GM10248 (cell line): ENCODE results near the gene GPC1.

Experiments used
- CTCF ChIA-PET: fragments of 300-600 bp; sonication (Branson Sonifier 250); formaldehyde crosslinking; extraction: SDS; loops from one replicate; lab custom pipeline; 2021; ENCODE audit warnings: antibody characterized with exemption; lab: Yijun Ruan, JAX
- POLR2A ChIA-PET: fragments of 350-650 bp; sonication (Branson Sonifier 250); formaldehyde crosslinking; extraction: SDS; loops from one replicate; lab custom pipeline; 2020; ENCODE audit warnings: antibody characterized with exemption; lab: Yijun Ruan, JAX
- DNase-seq: peaks from one replicate; pipeline ENCODE4 v3.0.0; 2012; ENCODE audit errors: extremely low spot score
- TF ChIP-seq, protein P1 (sequence below): IDR thresholded peaks from 2 replicates; pipeline ENCODE4 v1.5.1; 2012; ENCODE audit warnings: mild to moderate bottlenecking, low read depth; ENCODE audit errors: extremely low read depth, missing control alignments, control extremely low read depth

GPC1 gene

GRCh38 chr2:240407090-240407489, 28.4 kb upstream of the GPC1 start:
- DNase-seq, result no peak
- ChIA-PET CTCF (no interaction called here), POLR2A (no interaction called here)
- TF ChIP-seq, protein P1, sequence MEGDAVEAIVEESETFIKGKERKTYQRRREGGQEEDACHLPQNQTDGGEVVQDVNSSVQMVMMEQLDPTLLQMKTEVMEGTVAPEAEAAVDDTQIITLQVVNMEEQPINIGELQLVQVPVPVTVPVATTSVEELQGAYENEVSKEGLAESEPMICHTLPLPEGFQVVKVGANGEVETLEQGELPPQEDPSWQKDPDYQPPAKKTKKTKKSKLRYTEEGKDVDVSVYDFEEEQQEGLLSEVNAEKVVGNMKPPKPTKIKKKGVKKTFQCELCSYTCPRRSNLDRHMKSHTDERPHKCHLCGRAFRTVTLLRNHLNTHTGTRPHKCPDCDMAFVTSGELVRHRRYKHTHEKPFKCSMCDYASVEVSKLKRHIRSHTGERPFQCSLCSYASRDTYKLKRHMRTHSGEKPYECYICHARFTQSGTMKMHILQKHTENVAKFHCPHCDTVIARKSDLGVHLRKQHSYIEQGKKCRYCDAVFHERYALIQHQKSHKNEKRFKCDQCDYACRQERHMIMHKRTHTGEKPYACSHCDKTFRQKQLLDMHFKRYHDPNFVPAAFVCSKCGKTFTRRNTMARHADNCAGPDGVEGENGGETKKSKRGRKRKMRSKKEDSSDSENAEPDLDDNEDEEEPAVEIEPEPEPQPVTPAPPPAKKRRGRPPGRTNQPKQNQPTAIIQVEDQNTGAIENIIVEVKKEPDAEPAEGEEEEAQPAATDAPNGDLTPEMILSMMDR, result no peak

GRCh38 chr2:240410004-240410403, 25.5 kb upstream of the GPC1 start:
- POLR2A ChIA-PET, result no interaction called here
- no peak for DNase-seq
- CTCF ChIA-PET, result no interaction called here
- TF ChIP-seq, protein P1, result no peak

DNA sequence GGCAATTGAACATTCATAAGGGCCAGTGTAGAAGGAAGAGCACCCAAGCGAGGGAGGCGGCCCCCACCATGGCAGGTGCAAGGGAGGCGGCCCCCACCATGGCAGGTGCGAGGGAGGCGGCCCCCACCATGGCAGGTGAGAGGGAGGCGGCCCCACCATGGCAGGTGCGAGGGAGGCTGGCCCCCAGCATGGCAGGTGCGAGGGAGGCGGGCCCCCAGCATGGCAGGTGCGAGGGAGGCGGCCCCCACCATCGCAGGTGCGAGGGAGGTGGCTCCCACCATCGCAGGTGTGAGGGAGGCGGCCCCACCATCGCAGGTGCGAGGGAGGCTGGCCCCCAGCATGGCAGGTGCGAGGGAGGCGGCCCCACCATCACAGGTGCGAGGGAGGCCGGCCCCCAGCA, 24.7 kb upstream of the GPC1 start:
- POLR2A ChIA-PET, result no interaction called here
- CTCF ChIA-PET, result no interaction called here
- no peak for DNase-seq
- TF ChIP-seq, protein P1, result no peak

GRCh38 chr2:240411261-240412160, 24.0 kb upstream of the GPC1 start:
- TF ChIP-seq, protein P1, result no peak
- ChIA-PET POLR2A (no interaction called here), CTCF (no interaction called here)
- no peak for DNase-seq

DNA sequence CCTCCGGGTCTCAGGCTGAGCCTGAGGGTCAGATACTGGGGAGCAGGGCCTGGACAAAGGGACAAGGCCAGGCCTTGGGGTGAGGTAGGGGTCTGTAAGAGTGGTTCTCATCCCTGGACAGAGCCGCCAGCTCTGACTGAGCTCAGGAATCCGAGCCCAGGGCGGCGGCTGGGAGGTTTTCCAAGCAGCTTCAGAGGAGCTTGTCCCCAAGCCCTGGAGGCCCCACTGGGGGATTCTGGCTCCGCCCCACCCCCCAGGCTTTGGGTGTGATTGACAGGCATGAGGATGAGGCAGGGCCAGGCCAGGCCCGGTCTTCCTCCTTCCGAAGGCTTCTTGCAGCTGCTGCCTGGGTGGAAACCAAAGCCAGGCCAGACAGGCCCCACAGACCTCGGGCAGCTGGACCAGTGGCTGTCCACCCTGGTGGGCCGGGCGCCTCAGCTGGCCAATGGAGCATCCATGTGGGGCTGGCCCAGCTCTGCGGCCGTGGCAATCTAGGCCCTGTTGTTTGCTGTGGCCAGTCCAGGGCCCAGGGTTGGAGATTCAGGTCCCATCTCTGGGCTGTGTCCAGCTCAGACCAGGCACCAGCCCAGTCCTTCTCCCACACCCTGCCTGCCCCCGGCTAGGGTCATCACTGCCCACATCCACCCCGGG, 23.1 kb upstream of the GPC1 start:
- CTCF ChIA-PET, result no interaction called here
- POLR2A ChIA-PET, result no interaction called here
- TF ChIP-seq, protein P1, result no peak
- DNase-seq, result no peak

DNA sequence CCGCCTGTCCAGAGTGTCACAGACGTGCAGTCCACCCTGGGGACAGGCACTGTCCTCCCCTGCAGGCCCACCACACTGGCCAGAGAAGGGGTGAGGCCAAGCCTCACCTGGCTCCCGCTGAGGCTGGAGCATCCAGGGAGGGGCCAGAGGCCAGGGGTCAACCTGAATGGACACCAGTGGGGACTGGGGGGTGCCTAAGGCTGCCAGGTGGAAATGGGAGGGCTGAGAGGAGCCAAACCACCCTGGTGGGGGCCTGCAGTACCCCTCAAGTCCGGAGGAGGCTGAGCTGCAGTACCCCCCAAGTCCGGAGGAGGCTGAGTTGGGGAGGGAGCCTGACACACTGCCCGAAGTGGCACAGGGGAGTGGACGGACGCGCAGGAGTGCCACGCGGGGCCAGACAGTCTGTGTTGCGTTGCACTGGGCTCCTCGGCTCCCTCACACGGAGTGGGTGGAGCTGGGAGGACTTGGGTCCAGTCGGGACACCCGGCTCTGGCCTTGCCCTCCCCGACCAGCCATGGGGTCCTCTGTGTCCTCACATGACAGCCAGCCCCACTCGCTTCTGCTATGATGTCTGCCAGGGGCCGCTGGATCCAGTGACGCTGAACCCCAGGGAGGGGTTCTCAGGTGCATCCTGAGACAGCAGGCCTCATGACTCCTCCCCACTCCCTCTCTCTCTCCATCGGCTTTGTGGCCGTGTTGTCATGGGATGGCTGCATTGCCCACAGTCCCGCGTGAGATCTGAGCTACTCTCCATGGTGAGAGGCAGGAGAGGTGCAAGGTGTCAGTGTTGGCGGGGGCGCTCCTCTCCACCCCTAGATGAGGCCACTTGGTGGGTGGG, 22.3 kb upstream of the GPC1 start:
- TF ChIP-seq, protein P1, result no peak
- DNase-seq, result no peak
- POLR2A ChIA-PET, result no interaction called here
- CTCF ChIA-PET, result no interaction called here
